A375 (cell line): Measurements from ENCODE around the gene GNLY. TPM values are rescaled to one million over a fixed set of nuclear protein-coding genes. Genes with fewer than 3 reads are reported as not detected.

Experiments used
- small RNA-seq: library from RNA; depleted of rRNA; stranded (forward); fragments of <200 nt; gene quantifications from one replicate; pipeline ENCODE3, GENCODE V24; 2014
- total RNA-seq: library from RNA; depleted of rRNA; stranded (reverse); fragments of >200 nt; shearing (Covaris generic); gene quantifications from 2 replicates; pipeline ENCODE4 v1.2.3, GENCODE V29; 2014; rRNA removed

GNLY gene
- not detected in 2 replicates for total RNA-seq

GRCh38 chr2:85694052-85695025, at the start of gene GNLY:
Gene GNLY (plus strand): TSS chr2:85694358. CDS start chr2:85694419, 61 bp downstream.

GRCh38 chr2:85668009-85668856, 25.9 kb upstream of the GNLY start, which contains the start of gene SFTPB:
Gene SFTPB (minus strand): TSS chr2:85668199. CDS start chr2:85668183, 16 bp downstream.

Small RNA genes lying within 50 kb of the gene (small RNA-seq; reads per million reads assigned to genes)
- 0.13 reads per million for gene RNU1-38P

Other genes with a start within 250 kb of the GNLY start
- gene MAT2A, start 155.2 kb upstream of the GNLY start, total RNA-seq, result 188 and 191 TPM in 2 replicates
- 36.9 and 40.5 TPM in 2 replicates for gene GGCX, start 132.9 kb upstream of the GNLY start, total RNA-seq
- gene VAMP8, start 116.8 kb upstream of the GNLY start, total RNA-seq, result 21.2 and 22.0 TPM in 2 replicates
- 31.3 and 38.8 TPM in 2 replicates for gene VAMP5, start 109.9 kb upstream of the GNLY start, total RNA-seq
- gene RNF181, start 98.6 kb upstream of the GNLY start, total RNA-seq, result 137 and 156 TPM in 2 replicates
- 5.5 and 7.2 TPM in 2 replicates for gene TMEM150A, start 91.7 kb upstream of the GNLY start, total RNA-seq
- 31.9 and 33.1 TPM in 2 replicates for gene C2orf68, start 82.3 kb upstream of the GNLY start, total RNA-seq
- 112 and 120 TPM in 2 replicates for gene USP39, start 78.2 kb upstream of the GNLY start, total RNA-seq
- gene SFTPB, start 26.2 kb upstream of the GNLY start, total RNA-seq, result not detected in 2 replicates
- gene ATOH8, start 59.6 kb downstream of the GNLY start, total RNA-seq, result 7.6 and 10.0 TPM in 2 replicates
- 15.1 and 16.2 TPM in 2 replicates for gene ST3GAL5, start 194.6 kb downstream of the GNLY start, total RNA-seq